Posterior vena cava (tissue), 2 donors: ENCODE results near the gene LINGO1. TPM values are rescaled to one million over a fixed set of nuclear protein-coding genes. Genes with fewer than 3 reads are reported as not detected.

Experiments used
- DNase-seq: peaks from one replicate; pipeline ENCODE4 v3.0.0-alpha.2; 2020; ENCODE audit warnings: low spot score
- intact Hi-C, 2 donors: fragments of 100-400 bp; cut with DNase I; formaldehyde crosslinking; loops; one replicate each; pipeline versions ENCODE4 v1.14.1 to v1.14.2; 2022 to 2023
- total RNA-seq, 2 donors: library from RNA; stranded (reverse); fragmentation: NEBNext Ultra II Directional; extraction: Animal tissue kit (Norgen Biotek cat#: 25700); gene quantifications; one replicate each; pipeline ENCODE4 v1.2.1, GENCODE V29; 2021
- donor health status: DM: yes; HTN: yes; CAD: no.
- donor health status: DM: yes; HTN: yes; CAD: no.

LINGO1 gene
- total RNA-seq, 2 donors from 2014 or later = 1.9 to 2.2 TPM

DNA sequence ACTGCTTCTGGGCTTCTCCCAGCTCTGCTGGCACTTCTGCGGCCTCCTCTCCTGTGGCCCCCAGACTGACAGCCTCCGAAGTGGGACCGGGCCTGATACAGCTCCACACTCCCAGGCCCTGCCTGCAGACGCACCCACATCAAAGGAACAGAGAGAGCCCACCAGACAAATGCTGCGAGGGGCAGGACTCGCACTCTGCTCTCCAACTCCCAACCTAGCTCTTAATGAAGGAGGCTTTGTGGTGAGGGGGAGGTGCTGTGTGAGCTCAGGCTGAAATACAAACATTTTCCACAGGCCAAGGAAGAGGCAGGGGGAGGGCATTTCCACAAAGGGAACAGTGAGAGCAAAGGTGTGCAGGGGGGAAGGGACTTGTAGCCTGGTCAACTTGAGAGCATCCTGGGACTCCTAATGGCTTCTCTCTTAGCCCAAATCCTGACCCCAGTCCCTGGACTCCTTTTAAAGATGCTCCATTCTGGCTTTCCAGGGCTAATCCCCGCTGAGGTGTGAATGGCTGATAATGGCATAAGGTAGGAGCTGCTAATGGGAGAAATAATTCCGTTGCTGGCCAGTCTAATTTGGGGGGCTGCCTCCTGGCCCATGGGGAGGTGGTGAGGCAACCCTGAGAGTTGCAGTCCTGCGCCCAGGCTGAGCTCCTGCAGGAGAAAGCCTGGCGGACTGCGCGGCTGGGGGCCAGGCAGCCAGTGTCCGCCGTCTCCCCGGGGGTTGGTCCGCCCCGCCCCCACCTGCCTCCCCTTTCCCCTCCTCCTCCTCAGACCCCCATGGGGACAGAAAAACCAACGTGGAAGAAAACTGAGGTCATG lies 9.6 kb downstream of the LINGO1 start:
- no peak for DNase-seq
- intact Hi-C loops = loop anchor here in 1 of 2 donors (10.0 kb wide), 1 partner anchor 58 kb away; no protein-coding TSS in a partner anchor

DNA sequence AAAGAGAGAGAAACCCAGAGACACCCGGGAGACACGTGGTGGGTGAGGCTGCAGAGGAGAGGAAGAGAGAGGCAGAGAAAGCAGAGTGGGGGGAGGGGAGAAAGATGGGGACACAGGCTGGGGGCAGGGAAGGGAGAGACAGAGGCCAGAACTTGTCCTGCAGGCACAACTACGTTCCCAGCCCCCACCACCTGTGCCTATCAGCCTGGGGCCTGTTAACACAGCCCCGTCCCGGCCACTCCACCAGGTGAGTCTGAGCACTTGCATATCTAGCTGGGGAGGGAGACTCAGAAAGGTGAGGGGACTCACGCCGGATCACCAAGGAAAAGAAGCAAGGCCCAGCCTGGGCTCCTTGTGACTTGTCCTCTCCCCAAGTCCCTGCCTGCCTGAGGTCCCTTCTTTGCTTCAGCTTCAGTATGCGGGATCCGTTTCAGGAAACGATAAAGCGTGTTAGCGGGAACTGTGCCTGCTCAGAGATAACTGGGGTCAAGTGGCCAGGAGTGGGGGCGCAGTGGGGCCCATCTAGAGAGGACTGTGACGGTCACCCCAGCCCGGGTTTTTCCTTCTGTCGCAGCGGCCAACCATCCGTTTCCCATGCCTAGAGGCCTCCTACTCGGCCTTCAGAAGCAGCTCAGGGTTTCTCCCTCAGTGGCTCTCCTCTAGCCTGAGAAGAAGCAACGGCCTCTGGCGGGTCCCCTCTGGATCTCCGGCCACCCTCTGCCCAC lies 10.3 kb downstream of the LINGO1 start:
- intact Hi-C loops = loop anchor here in 1 of 2 donors (10.0 kb wide), 1 partner anchor 58 kb away; no protein-coding TSS in a partner anchor
- no peak for DNase-seq

DNA sequence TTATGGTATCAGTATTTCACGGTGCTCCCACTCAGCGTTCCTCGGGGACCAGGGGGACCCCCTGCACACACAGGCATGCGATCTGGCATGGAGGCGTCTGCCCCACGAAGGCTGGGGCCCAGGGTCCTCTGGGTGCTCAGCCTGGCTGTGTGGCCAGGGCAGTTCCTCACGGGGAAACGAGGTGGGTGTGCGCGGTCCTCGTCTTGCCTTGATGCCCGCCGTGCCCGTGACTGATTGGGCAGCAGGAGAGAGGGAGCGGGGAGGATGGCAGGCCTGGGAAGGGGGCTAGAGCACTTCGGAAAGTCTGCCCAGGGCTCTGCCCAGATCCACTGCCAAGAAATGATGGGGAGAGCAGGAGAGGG lies 10.9 kb downstream of the LINGO1 start:
- intact Hi-C loops = loop anchor here in 1 of 2 donors (10.0 kb wide), 1 partner anchor 57 kb away; no protein-coding TSS in a partner anchor
- no peak for DNase-seq

DNA sequence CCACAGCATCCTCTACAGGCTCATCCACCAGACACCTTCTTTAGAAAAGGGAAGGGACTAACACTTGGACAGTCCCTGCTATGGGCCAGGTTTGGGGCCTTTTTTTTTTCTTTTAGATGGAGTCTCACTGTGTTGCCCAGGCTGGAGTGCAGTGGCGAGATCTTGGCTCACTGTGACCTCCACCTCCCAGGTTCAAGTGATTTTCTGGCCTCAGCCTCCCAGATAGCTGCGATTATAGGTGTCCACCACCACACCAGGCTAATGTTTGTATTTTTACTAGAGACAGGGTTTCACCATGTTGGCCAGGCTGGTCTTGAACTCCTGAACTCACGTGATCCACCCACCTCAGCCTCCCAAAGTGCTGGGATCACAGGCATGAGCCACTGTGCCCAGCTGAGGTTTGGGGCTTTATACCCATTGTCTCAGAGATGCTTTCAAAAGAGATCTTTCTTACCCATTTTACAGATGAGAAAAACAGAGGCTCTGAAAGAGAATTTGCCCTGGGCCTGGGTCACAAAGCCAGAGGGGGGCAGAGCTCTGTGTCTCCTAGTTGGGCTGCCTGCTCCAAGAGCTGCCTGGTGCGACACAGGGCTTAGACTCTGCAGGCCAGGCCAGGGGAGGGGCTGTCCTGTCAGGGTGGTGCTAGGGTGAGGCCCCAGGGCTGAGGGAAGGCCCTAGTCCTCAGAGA lies 11.6 kb downstream of the LINGO1 start:
- no peak for DNase-seq
- intact Hi-C loops = loop anchor here in 1 of 2 donors (10.0 kb wide), 1 partner anchor 56 kb away; no protein-coding TSS in a partner anchor

DNA sequence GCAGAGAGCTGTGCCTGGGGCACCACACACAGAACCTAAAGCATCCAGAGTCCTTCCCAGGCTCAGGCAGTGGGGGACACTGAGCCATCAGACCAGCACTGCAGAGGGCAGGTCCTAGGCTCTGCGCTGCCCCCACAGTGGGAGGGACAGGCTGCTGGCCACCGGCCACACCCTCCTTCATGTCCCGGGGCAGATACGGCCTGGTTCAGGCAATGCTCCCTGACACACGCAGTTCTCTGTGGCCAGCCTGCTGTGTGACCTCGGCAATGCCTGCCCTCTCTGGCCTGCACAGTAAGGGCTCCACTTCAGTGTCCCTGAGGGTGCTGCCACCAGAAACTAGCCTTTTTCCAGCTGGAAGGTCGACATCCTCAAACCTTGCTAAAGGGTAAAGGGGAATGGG lies 12.4 kb downstream of the LINGO1 start:
- no peak for DNase-seq
- intact Hi-C loops = loop anchor here in 1 of 2 donors (10.0 kb wide), 1 partner anchor 55 kb away; no protein-coding TSS in a partner anchor

DNA sequence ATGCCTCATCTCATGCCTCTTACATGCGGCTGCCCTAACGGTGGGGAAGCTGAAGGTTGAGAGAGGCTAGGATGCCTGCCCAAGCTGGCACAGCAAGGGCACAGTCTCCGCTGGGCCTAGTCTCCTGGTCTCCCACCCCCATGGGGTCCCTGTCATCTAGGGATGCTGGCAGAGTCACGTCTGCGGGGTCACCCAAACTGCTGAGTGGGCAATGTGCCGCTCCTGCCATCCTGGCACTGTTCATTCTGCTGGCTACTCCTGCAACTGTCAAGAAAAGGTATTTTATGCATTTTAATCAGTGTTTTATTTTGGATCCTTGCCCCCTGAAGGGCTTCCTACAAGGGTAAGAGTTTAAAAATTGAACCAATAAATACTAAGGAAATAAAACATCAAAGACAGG lies 12.8 kb downstream of the LINGO1 start:
- no peak for DNase-seq
- intact Hi-C loops = loop anchor here in 1 of 2 donors (10.0 kb wide), 2 partner anchors 55 to 1865 kb away; no protein-coding TSS in a partner anchor

DNA sequence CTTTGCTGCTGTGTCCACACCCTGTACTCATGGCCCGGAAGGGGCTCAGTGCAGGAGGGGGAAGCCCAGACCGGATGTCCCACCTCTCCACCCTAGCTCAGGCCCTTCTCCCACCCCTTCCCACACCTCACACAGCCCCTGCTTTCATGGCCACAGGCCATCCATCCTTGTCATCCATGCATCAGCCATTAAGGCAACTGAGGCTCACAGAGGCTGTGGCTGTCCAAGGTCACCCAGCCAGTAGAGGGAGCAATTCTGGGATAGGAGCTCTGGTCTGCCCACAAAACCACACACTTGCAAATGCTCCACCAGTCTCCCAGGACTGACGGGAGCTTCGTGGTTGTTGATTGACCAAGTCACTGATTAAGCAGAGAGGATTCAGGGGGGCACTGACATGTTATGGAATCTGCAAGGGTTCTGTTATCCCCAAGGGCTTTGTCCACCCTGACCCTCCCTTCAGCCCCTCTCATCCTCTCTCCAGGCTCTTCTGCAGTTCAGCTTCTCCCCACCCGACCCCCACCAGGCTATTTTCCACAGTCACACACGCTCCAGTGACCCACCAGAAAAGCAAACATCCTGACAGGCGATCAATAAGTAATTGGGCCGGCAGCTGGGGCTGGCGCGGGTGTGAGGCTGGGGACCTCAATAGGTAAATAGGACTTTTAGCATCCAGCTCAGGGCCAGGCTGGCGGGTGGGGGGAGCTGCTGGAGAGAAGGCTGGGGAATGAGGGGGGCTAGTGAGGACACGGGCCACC lies 15.1 kb downstream of the LINGO1 start:
- intact Hi-C loops = loop anchor here in 1 of 2 donors (10.0 kb wide), 1 partner anchor 1867 kb away; no protein-coding TSS in a partner anchor
- no peak for DNase-seq

DNA sequence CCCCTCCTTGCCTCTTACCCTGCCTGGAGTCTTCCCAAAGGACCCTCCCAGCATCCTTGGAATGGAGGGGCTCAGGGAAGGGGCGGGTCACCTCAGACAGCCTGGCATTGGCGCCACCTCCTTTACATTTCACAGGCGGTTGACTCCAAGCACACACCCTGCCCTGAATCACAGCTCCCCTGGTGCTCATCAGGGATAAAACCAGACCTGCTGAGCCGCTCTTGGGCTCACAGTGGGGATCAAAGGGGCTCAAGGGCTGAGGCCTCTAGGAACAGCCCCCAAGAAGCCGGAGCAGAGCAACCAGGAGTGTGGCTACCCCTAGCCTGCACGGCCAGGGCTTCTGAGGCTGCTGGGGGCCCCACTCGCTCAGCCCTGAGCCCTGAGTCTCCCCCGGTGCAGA lies 16.6 kb downstream of the LINGO1 start:
- no peak for DNase-seq
- intact Hi-C loops = loop anchor here in 1 of 2 donors (10.0 kb wide), 1 partner anchor 1869 kb away; no protein-coding TSS in a partner anchor

DNA sequence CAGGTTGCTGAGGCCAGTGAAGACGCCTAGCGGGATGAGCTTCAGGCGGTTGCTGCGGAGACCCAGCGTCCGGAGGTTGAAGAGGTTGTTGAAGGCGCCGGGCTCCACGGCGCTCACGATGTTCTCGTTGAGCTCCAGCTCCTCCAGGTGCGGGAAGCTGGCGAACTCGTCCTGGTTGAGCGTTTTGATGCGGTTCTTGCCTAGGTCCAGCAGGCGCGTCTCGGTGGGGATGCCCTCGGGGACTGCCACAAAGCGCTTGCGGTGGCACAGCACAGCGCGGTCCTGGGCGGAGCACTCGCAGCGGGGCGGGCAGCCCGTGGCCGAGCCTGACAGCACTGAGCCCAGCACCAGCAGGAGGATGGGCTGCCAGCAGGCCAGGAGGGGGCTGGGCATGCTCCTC lies 17.2 kb downstream of the LINGO1 start:
- intact Hi-C loops = loop anchor here in 1 of 2 donors (10.0 kb wide), 1 partner anchor 1869 kb away; no protein-coding TSS in a partner anchor

DNA sequence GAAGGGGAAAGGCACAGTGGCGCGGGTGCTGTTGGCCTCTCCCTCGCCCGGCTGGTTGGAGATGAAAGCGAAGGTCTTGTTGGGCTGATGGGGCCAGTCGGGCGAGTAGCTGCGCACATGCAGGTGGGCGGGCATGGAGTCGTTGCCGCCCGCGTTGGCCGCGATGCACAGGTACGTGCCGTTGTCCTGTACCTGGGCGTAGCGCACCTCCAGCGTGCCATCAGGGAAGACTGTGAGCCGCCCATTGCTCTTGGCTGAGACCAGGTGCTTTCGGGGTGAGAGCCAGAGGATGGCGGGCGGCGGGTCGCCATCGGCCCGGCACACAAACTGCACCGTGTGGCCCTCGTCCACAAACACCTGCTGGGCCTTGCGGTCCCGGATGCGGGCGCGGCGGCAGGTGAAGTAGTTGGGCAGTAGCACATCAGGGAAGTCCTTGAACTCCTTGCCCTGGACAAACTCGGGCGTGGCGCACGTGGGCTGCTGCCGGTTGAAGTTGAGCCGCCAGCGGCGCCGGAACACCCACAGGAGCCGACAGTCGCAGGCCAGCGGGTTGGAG lies 18.4 kb downstream of the LINGO1 start:
- intact Hi-C loops = loop anchor here in 1 of 2 donors (10.0 kb wide), 1 partner anchor 1870 kb away; no protein-coding TSS in a partner anchor
- DNase-seq = no peak

More for the DNA sequence above, 17.2 kb downstream of the LINGO1 start:
- DNase-seq = no peak

DNA sequence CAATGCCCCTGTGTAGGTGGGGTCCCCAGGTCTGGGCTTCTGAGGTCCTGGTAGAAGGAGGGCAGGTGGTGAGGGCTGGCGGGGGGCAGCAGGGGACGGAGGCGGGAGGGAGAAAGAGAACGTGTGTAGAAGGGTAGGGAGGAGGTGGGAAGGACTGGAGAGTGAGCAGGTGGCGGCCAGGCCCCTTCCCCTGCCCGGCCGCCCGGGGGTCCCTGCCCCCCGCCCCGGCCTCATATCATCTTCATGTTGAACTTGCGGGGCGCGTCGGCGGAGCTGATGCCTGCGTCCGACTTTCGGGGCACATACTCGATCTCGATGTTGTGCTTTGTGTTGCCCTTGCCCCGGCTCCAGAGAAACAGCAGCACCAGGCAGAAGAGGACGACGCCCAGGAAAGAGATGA lies 18.9 kb downstream of the LINGO1 start:
- intact Hi-C loops = loop anchor here in 1 of 2 donors (10.0 kb wide), 1 partner anchor 1871 kb away; no protein-coding TSS in a partner anchor
- no peak for DNase-seq

DNA sequence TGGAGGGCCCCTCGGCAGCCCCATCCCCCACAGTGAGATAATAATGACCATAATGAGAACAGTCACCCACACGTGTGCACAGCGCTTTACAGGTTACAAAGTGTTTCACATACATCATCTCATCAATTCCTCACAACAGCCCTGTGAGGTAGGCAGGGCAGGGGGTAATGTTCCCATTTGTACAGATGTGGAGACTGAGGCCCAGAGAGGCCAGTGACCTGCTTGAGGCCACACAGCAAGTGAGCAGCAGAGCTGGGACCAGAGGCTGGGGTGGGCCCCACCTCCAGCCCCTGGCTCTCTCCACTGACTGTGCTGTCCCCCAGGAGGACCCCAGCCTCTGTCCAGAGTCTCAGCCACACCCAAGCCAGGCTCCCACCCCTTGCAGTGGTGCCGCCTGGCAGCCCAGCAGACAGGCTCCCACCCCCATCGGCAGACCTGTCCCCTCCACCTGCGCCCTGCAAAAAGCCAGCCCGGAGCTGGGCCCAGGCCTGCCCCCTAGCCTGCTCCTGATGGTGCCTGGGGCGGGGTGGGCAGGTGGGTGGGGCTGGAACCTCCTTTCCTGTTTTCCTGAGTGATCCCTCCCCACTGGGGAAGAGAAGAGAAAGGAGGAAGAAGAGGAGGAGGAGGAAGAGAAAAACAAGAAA lies 19.6 kb downstream of the LINGO1 start:
- intact Hi-C loops = loop anchor here in 1 of 2 donors (10.0 kb wide), 1 partner anchor 1872 kb away; no protein-coding TSS in a partner anchor
- DNase-seq = no peak

DNA sequence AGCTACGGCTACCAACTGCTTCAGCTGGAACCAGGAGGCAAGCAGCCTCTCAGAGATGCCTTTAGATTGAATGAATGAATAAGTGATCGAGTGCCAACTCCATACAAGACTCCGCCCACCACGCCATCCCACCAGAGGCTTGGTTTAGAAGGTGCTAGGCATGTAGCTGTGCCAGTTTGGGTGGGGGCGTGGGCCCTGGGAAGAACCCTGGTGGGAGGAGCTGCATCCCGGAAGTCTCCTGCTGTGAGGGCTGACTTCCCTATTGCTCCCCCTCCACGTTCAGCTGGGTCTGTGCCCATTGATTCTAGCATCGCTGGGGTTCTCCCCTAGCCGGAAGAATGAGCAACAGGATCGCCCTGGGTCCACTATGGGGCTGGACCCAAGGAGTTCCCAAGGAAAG lies 20.9 kb downstream of the LINGO1 start:
- intact Hi-C loops = loop anchor here in 1 of 2 donors (10.0 kb wide), 1 partner anchor 1873 kb away; no protein-coding TSS in a partner anchor
- DNase-seq = no peak

DNA sequence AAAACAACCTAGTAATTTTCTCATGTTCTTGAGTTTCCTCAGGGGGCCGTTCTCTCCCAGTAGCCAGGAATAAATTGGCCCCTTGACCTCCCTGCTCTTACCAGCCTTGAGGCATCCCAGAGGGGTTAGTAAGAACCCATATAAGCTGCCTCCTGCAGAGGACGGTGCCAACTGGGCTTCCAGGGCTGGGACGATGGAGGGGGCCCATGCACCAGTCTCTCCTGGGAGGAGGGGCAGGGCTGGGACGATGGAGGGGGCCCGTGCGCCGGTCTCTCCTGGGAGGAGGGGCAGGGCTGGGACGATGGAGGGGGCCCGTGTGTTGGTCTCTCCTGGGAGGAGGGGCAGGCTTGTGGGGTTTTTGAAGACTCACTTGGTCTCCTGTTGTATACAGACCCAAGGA lies 22.0 kb downstream of the LINGO1 start:
- intact Hi-C loops = loop anchor here in 1 of 2 donors (10.0 kb wide), 1 partner anchor 1874 kb away; no protein-coding TSS in a partner anchor
- DNase-seq = no peak

DNA sequence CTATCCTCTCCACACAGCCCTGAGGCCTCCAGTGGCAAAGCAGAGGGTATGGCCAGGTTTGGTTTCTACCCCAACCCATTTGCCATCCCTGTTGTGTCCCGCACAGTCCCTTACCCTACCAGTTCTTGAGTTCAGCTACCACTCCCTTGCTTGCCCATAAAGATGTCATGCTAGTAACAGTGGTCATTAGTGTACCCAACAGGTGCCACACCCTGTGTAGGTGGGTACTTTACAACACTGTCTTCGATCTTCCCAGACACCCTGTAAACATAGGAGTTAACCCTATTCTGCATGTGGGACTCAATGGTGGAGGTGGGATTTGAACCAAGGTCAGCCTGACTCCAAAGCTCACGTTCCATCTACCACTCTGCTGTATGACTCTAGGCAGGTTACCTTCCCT lies 23.2 kb downstream of the LINGO1 start:
- no peak for DNase-seq
- intact Hi-C loops = no loop called here

DNA sequence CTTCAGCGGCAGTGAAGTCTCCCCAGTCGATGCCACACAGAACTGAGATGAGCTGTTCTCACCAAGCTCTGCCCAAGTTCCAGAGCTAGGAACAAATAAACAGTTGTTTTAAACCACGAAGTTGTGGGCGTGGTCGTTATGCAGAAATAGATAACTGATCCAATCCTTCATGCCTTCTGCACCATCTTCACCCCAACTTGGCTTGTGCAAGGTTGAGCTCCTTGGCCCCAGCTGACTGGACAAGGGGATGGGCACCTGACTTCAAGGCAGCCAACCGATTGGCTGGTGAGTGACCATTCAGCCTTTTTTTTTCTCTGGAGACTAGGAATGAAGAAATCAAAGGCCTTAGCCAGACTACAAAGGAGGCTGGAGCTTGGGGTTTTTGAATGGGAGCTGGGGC lies 23.9 kb downstream of the LINGO1 start:
- intact Hi-C loops = no loop called here
- DNase-seq = no peak

DNA sequence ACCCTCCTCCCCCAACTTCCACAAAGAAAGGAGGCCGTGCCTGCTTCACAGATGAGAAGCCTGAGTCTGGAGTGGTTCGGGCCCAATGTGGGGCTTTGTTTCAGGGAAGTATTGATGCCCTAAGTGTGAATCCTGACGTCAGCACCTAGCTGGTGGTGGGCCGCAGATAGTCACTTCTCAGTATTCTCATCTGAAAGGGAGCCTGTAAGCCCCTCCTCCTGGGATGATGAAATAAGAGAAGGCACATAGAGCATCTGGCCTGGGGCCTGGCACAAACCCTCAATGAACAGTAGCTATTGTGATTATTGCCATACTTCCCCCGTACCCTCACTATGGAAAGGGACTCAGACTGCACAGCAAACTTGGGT lies 24.8 kb downstream of the LINGO1 start:
- DNase-seq = no peak
- intact Hi-C loops = no loop called here
